ENCODE measurements around the gene HERC3. TPM values are rescaled to one million over a fixed set of nuclear protein-coding genes. Genes with fewer than 3 reads are reported as not detected.
A peak's percentile ranks its signal among the peaks of the same experiment; 100 is the strongest.

The HERC3 gene
- total and polyA plus RNA-seq, 2 of the 13 experiments (the other 11 are each of a cell fraction or from before 2014, with no cell fraction given): 3.8 to 6.2 TPM

- WGBS (ENCODE audit: low lambda C conversion rate): 71% methylated on average over 5 of the region's 5 CpGs
- intact Hi-C loops (cut with micrococcal nuclease; ENCODE audit: unreplicated experiment): no loop called here
- Histone ChIP-seq H3K9me3 (ENCODE audit: low read length) (peaks cover 16% of the 10 kb centered on the region), H3K27ac (ENCODE audit: extremely low read length, insufficient read depth, low read length) (no peak overlapping the region), H3K9ac (ENCODE audit: insufficient read depth, low read depth, low read length) (no peak overlapping the region), H3K4me3 (replicated peaks in 1 of 3; ENCODE audit: insufficient read depth in 1 of 3, low read depth in 2 of 3, low read length in 3 of 3) (no peak overlapping the region), H3K27me3 (ENCODE audit: control insufficient read depth in 1 of 2, insufficient read depth in 2 of 2, low read length in 2 of 2) (no peaks in the 10 kb centered on the region), H3K4me1 (ENCODE audit: insufficient read depth, low read length) (no peaks in the 10 kb centered on the region), H2AFZ (ENCODE audit: low read length) (no peak overlapping the region), H3K4me2 (ENCODE audit: low read depth, low read length) (no peak overlapping the region), H4K20me1 (ENCODE audit: insufficient read depth, low read length) (no peaks in the 10 kb centered on the region), H3K36me3 (replicated peaks in 1 of 2; ENCODE audit: control insufficient read depth in 1 of 2, insufficient read depth in 2 of 2, low read length in 2 of 2) (no peaks in the 10 kb centered on the region), H3K79me2 (ENCODE audit: insufficient read depth, low read length) (no peaks in the 10 kb centered on the region)
- ChIA-PET CTCF (ENCODE audit: low intra/inter-chr PET ratio, low total read pairs) (no interaction called here), POLR2A (no interaction called here)
- no peak for ATAC-seq
- no peak for FAIRE-seq
- in situ Hi-C loops (cut with HindIII; ENCODE audit: extremely low pct_ligation_motif_present, low pct_unique_long_range_greater_than_20kb): no loop called here
- no peak for DNase-seq (ENCODE audit: low spot score)
- BruUV-seq (replicated peaks): no TSS peak
- TF ChIP-seq AHR (CRISPR knock-in tag; IDR thresholded peaks at IDR 0.05): no peak
- TF ChIP-seq MAFK (conservative IDR thresholded peaks at IDR 0.05 in 1 of 2, IDR thresholded peaks at IDR 0.05 in 1 of 2; ENCODE audit: low read length in 2 of 2): peak in 1 of 2 experiments; percentile 32; a peak in 1 of 4 replicates
- TF ChIP-seq THAP9 (CRISPR knock-in tag; IDR thresholded peaks at IDR 0.05; ENCODE audit: borderline replicate concordance): no peak
- no peak for TF ChIP-seq ZNF318 (CRISPR knock-in tag; IDR thresholded peaks at IDR 0.05)
- TF ChIP-seq DMAP1 (CRISPR knock-in tag; IDR thresholded peaks at IDR 0.05): no peak
These were observed 125.8 kb downstream of the HERC3 start for GRCh38 chr4:88718098-88718497.
